Measurements from ENCODE around the gene PTGR1. TPM values are rescaled to one million over a fixed set of nuclear protein-coding genes. Genes with fewer than 3 reads are reported as not detected.
"Not testable (repeated sequence)": the region's sequence is repeated elsewhere in the genome, so short reads cannot be mapped to it uniquely, and the experiment has no call there.

PTGR1 gene
- total RNA-seq, 1 donor from 2014 or later, result 59.9 TPM

DNA sequence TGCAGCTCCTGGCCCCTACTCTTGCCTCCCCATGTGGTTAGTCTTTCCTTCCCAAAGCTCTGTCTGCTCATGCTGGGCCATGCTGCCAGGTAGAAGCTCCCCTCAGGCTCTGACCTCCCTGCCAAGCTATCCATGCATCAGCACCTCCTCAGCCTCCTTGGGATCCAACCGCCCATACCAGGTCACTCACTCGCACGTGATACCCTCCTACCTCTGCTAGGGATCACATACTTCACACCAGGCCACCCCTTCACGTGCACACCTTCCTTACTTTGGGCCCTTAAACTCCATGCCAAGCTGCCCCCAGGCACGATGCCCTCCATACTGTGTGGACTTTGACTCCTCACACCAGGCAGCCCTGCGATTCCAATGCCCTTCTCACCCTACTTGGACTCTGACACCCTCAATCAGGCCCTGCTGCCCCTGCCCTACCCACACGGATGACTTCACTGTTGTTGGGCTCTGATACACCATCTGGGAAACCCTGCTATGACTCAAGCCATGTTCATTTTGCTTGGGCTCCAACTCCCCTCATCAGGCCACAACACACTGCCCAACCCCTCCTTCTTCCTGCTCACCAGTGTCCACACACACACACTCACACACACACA is 40.3 kb downstream of the PTGR1 start:
- no peaks in the 10 kb centered on the region for H3K27me3 ChIP-seq (ENCODE audit: control insufficient read depth, insufficient read depth, low read length)
- DNase-seq (ENCODE audit: low read depth), result no peak
- H3K4me3 ChIP-seq (ENCODE audit: low read depth, low read length), result no peak overlapping the region
- H3K36me3 ChIP-seq (ENCODE audit: control insufficient read depth, insufficient read depth, low read length), result no peaks in the 10 kb centered on the region
- TF ChIP-seq, protein P1, sequence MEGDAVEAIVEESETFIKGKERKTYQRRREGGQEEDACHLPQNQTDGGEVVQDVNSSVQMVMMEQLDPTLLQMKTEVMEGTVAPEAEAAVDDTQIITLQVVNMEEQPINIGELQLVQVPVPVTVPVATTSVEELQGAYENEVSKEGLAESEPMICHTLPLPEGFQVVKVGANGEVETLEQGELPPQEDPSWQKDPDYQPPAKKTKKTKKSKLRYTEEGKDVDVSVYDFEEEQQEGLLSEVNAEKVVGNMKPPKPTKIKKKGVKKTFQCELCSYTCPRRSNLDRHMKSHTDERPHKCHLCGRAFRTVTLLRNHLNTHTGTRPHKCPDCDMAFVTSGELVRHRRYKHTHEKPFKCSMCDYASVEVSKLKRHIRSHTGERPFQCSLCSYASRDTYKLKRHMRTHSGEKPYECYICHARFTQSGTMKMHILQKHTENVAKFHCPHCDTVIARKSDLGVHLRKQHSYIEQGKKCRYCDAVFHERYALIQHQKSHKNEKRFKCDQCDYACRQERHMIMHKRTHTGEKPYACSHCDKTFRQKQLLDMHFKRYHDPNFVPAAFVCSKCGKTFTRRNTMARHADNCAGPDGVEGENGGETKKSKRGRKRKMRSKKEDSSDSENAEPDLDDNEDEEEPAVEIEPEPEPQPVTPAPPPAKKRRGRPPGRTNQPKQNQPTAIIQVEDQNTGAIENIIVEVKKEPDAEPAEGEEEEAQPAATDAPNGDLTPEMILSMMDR (IDR thresholded peaks at IDR 0.05; ENCODE audit: insufficient read depth, low read length, poor library complexity, severe bottlenecking), result no peak

DNA sequence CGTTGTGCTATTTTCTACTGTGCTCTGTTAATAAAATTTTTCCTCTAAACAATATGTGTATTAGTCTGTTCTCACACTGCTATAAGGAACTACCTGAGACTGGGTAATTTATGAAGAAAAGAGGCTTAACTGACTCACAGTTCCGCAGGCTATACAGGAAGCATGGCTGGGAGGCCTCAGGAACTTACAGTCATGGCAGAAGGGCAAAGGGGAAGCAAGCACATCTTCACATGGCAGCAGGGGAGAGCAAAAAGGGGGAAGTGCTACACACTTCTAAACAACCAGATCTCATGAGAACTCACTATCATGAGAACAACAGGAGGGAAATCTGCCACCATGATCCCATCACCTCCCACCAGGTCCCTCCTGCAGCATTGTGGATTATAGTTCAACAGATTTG is 44.0 kb downstream of the PTGR1 start:
- H3K4me3 ChIP-seq (ENCODE audit: low read depth, low read length); DNase-seq (ENCODE audit: low read depth); H3K36me3 ChIP-seq (ENCODE audit: control insufficient read depth, insufficient read depth, low read length); H3K27me3 ChIP-seq (ENCODE audit: control insufficient read depth, insufficient read depth, low read length): not testable (repeated sequence)

DNA sequence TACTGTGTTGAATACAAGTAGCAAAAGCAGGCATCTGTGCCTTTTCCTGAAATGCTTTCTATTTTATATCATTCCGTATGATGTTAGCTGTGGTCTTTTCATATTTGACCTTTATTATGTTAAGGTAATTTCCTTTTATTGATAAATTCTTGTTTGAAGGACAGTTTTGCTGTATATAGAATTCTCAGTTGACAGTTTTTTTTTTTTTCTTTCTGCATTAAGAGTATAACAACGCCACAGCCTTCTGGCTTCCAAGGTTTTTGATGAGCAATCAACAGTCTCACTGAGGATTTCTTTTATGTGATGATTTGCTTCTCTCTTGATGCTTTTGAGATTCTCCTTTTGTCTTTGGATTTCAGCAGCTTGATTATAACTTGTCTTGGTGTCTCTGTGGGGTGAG is 50.8 kb downstream of the PTGR1 start:
- no peak for DNase-seq (ENCODE audit: low read depth)
- Histone ChIP-seq H3K27me3 (ENCODE audit: control insufficient read depth, insufficient read depth, low read length) (no peaks in the 10 kb centered on the region), H3K36me3 (ENCODE audit: control insufficient read depth, insufficient read depth, low read length) (no peaks in the 10 kb centered on the region), H3K4me3 (ENCODE audit: low read depth, low read length) (no peak overlapping the region)
- TF ChIP-seq, protein P1 (IDR thresholded peaks at IDR 0.05; ENCODE audit: insufficient read depth, low read length, poor library complexity, severe bottlenecking), result no peak

DNA sequence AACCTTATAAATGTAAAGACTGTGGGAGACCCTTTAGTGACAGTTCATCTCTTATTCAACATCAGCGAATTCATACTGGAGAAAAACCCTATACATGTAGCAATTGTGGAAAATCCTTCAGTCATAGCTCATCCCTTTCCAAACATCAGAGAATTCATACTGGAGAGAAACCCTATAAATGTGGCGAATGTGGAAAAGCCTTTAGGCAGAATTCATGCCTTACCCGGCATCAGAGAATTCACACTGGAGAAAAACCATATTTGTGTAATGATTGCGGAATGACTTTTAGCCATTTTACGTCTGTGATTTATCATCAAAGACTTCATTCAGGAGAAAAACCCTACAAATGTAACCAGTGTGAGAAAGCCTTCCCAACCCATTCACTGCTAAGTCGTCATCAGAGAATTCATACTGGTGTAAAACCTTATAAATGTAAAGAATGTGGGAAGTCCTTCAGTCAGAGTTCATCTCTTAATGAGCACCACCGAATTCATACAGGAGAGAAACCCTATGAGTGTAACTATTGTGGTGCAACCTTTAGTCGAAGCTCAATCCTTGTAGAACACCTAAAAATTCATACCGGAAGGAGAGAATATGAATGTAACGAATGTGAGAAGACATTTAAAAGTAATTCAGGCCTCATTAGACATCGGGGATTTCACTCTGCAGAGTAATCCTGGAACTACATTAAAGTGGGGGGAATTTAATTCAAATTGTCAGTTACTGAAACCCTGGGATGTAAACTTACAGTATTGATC is 56.8 kb downstream of the PTGR1 start:
- DNase-seq (ENCODE audit: low read depth), result no peak
- Histone ChIP-seq H3K36me3 (ENCODE audit: control insufficient read depth, insufficient read depth, low read length) (no peaks in the 10 kb centered on the region), H3K27me3 (ENCODE audit: control insufficient read depth, insufficient read depth, low read length) (no peaks in the 10 kb centered on the region), H3K4me3 (ENCODE audit: low read depth, low read length) (no peak overlapping the region)
- TF ChIP-seq, protein P1 (IDR thresholded peaks at IDR 0.05; ENCODE audit: insufficient read depth, low read length, poor library complexity, severe bottlenecking), result no peak

DNA sequence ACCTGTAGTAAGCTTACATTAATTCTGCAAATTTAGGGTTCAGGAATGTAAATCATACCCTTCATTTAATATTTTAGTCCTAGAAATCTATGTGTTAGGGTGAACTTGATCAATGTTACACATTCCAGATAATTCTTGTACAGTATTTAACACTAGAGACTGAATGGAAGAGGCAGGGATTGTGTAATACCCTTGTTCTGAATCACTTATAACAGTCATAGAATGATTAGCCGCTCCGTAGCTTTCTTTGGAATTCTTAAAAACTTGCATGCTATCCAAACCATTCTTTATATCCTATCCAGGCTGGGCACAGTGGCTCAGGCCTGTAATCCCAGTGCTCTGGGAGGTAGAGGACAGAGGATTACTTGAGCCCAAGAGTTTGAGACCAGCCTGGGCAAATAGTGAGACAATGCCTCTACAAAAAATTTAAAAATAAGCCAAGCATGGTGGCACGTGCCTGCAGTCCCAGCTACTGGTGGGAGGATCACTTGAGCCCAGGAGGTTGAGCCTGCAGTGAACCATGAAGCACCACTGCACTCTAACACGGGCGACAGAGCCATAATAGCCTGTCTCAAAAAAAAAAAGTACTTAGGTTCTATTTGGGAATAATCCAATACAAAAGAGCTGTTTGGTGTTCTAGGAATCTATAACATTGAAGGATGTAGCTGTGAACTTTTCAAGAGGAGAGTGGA is 66.2 kb downstream of the PTGR1 start:
- Histone ChIP-seq H3K36me3 (ENCODE audit: control insufficient read depth, insufficient read depth, low read length) (no peaks in the 10 kb centered on the region), H3K4me3 (ENCODE audit: low read depth, low read length) (no peak overlapping the region), H3K27me3 (ENCODE audit: control insufficient read depth, insufficient read depth, low read length) (no peaks in the 10 kb centered on the region)
- DNase-seq (ENCODE audit: low read depth), result no peak
- TF ChIP-seq, protein P1 (IDR thresholded peaks at IDR 0.05; ENCODE audit: insufficient read depth, low read length, poor library complexity, severe bottlenecking), result no peak

DNA sequence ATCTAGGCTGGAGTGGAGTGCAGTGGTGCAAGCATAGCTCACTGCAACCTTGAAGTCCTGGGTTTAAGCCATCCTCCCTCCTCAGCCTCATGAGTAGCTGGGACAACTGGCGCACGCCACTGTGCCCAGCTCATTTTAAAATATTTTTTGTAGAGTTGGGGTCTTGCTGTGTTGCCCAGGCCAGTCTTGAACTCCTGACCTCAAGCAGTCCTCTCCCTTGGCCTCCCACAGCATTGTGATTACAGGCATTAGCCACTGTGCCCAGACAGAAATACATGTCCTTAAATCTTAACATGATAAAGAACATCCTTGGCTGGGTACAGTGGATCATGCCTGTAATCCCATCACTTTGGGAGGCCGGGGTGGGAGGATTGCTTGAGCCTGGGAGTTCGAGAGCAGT is 67.7 kb downstream of the PTGR1 start:
- TF ChIP-seq, protein P1 (IDR thresholded peaks at IDR 0.05; ENCODE audit: insufficient read depth, low read length, poor library complexity, severe bottlenecking), result no peak
- no peaks in the 10 kb centered on the region for H3K27me3 ChIP-seq (ENCODE audit: control insufficient read depth, insufficient read depth, low read length)
- H3K4me3 ChIP-seq (ENCODE audit: low read depth, low read length), result no peak overlapping the region
- H3K36me3 ChIP-seq (ENCODE audit: control insufficient read depth, insufficient read depth, low read length), result no peaks in the 10 kb centered on the region
- DNase-seq (ENCODE audit: low read depth), result no peak

Data from kidney epithelial cell (primary cell).